HG02870 (cell line): Measurements from ENCODE around the gene BTNL8.
"Not testable (repeated sequence)": the region's sequence is repeated elsewhere in the genome, so short reads cannot be mapped to it uniquely, and the experiment has no call there.

Experiments used
- ATAC-seq: cut with Tn5 transposase; IDR thresholded peaks from one replicate; pipeline ENCODE4 v1.9.1; 2021; ENCODE audit warnings: mild to moderate bottlenecking, moderate library complexity; ENCODE audit not compliant: unreplicated experiment

BTNL8 gene

DNA sequence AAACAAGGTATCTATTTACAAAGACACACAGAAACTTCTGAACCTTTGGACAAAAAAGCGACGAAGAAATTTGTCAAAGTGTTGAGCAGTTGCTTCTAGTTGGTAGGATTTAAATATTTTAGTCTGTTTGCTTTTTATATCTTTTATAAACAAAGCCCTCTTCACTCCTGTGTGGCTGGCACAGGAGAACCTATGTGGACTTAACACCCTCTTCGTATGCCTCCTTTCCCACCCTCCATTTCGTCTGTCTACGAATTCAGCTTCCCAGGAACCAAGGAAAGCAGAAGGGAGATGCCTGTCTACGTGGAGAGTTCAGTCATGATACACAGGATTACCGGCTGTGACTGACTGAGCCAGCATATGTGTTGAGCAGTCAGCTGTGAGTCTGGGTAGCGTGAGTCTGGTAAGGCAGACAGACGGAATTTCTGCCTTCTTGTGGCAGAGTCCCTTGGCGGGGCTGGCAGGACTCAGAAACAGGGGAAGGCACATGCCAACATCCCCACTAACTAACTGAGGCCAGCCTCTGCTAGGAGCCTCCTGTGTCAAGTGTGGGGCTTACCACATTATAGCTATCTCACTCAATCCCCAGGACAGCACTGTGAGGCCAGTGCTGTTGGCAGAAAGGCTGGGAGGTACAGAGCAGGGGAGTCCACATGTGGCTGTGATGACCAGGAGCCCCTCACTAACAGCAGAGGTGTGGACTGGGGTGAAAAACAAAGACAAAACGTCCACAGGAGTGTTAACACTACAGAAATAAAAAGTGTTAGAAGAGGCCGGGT lies 24.0 kb upstream of the BTNL8 start:
- no peak for ATAC-seq

- no peak for ATAC-seq
Measured at GRCh38 chr5:180875860-180876426, 23.0 kb upstream of the BTNL8 start.

DNA sequence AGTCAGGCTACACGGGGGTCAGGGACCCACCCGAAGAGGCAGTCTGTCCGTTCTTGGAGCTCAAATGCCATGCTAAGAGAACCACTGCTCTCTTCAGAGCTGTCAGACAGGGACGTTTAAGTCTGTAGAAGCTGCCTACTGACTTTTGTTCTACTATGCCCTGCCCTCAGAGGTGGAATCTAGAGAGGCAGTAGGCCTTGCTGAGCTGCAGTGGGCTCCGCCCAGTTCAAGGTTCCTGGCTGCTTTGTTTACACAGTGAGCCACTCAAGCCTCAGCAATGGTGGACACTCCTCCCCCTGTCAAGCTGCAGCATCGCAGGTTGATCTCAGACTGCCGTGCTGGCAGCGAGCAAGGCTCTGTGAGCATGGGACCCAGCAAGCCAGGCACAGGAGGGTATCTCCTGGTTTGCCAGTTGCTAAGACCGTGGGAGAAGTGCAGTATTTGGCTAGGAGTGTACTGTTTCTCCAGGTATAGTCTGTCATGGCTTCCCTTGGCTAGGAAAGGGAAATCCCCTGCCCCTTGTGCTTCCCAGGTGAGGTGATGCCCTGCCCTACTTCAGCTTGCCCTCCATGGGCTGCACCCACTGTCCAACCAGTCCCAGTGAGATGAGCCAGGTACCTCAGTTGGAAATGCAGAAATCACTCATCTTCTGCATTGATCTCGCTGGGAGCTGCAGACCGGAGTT lies 13.0 kb upstream of the BTNL8 start:
- ATAC-seq, result not testable (repeated sequence)

GRCh38 chr5:180889381-180889780 lies 9.6 kb upstream of the BTNL8 start:
- no peak for ATAC-seq

DNA sequence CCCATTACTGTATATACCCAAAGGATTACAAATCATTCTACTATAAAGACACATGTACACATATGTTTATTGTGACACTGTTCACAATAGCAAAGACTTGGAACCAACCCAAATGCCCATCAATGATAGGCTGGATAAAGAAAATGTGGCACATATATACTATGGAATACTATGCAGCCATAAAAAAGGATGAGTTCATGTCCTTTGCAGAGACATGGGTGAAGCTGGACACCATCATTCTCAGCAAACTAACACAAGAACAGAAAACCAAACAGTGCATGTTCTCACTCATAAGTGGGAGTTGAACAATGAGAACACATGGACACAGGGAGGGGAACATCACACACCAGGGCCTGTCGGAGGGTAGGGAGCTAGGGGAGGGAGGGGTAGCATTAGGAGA lies 3.6 kb upstream of the BTNL8 start:
- ATAC-seq, result not testable (repeated sequence)

GRCh38 chr5:180900178-180900577 lies 1.2 kb downstream of the BTNL8 start:
- no peak for ATAC-seq

DNA sequence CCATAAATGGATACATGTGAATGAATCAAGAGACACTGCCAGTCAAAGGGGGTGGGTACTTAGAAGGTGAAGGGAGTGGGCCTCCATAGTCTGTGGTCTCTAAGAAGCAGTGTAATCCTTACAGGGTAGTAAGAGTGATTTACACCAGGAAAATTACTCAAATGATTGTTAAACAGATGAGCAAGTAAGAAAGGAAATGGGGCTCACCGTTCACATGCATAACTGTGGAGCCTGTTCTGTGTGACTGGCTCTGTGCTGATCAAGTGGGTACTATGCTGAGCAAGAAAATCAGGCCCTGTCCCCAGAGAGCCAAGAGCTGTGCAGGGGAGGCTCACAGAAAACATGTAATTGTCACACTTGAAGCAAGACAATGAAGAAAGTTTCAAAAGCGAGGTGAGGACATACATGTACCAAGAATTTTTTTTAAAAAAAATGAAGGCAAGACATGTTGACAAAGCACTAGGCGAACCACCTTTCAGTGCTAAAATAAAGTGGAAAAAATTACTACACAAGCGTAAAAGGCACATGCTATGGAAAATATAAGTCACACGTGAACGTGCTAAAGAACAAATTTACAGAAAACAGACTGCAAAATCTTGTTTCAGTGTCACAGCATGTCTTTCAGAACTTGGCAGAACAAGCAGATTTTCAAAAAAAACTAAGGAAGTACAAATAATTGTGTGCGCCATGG lies 2.5 kb downstream of the BTNL8 start:
- no peak for ATAC-seq

DNA sequence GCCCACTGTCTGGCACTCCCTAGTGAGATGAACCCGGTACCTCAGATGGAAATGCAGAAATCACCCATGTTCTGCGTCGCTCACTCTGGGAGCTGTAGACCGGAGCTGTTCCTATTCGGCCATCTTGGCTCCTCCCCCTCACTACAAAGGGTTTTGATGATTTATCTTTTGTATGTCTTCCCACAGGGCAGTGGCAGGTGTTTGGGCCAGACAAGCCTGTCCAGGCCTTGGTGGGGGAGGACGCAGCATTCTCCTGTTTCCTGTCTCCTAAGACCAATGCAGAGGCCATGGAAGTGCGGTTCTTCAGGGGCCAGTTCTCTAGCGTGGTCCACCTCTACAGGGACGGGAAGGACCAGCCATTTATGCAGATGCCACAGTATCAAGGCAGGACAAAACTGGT lies 9.4 kb downstream of the BTNL8 start:
- no peak for ATAC-seq

DNA sequence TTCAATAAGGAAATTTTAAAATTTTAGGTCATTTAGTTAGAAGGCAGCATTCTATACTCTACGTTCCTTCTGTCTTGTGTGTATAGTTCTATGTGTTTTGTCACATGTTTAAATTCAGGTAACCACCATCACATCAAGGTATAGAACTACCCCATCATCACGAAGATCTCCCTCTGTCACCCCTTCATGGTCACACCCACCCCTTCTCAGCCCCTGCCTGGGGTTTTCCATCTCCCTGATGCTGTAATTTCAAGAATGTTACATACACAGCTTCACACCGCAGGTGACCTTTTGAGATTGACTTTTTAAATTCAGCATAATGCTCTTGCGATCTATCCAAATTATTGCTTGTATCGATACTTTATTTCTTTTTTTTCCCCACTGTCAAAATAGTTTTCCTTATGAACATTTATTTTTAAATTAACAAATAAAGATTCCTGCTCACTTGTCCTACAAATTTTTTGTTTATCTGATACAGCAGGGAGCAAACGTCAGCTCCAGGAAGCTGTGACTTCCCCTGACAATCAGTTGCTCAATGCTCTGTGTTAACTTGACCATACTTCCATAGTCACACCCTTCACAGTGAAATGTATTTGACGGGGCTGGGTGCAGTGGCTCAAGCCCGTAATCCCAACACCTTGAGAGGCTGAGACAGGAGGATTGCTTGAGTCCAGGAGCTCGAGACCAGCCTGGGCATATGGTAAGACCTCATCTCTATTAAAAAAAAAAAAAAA lies 10.2 kb downstream of the BTNL8 start:
- no peak for ATAC-seq

DNA sequence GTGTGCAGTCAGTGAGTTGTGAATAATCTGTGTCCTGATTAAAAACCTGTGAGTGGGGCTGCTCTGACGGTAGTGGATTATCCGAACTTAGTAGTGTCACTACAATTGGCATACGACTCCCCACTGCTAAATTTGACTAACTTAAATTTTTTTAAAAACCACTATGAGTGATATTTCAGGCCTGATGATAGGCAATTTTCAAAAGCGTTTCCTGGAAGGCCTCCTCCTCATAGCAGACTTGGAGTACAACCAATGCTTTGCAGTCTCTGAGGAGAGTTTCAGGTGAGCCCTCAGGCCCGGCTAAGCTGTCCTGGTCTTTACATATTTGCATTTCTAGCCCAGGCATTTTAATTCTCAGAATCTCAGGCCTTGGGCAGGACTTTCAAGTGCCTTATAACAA lies 10.8 kb downstream of the BTNL8 start:
- no peak for ATAC-seq

DNA sequence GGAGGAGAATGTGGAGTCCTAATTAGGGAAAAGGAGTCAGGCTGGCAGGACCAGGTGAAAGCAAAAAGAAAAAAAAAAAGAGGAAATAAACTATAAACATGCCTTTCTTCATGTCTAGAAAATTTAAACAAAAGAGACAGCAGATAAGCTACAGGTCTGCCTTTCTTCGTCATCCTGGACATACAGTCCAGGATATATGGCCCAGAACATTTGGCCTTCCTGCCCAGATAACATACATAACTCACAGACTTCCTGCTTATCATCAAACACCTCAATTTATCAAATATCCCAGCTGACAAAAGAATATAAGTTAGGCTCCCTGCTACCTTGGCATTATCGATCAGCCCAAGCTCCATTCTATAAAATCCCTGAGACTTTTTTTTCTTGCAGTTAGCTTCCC lies 11.2 kb downstream of the BTNL8 start:
- ATAC-seq, result no peak

DNA sequence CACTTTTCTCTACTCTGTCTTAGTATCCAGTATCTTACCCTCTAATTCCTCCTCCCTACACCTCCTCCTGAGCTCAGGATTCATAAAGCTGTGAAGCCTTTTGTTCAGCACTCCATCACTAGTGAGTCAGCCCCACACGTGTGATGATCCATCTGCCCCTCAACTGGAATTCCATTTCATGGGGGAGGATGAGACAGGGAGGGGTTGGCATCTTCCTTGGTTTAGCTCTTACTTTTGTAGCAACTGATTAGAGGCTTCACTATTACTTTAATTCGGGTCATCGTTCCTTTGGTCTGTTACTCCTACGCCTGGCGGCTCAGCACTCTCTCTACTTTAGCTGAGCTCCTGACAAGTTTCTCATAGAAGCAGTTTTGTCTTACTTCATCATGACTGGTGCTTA lies 11.8 kb downstream of the BTNL8 start:
- ATAC-seq, result no peak

GRCh38 chr5:180914646-180915045 lies 15.7 kb downstream of the BTNL8 start:
- ATAC-seq, result no peak

GRCh38 chr5:180915924-180916323 lies 17.0 kb downstream of the BTNL8 start:
- ATAC-seq, result no peak

GRCh38 chr5:180918380-180918779 lies 19.4 kb downstream of the BTNL8 start:
- no peak for ATAC-seq

GRCh38 chr5:180920710-180921109 lies 21.8 kb downstream of the BTNL8 start:
- no peak for ATAC-seq

GRCh38 chr5:180922932-180923331 lies 24.0 kb downstream of the BTNL8 start:
- no peak for ATAC-seq

DNA sequence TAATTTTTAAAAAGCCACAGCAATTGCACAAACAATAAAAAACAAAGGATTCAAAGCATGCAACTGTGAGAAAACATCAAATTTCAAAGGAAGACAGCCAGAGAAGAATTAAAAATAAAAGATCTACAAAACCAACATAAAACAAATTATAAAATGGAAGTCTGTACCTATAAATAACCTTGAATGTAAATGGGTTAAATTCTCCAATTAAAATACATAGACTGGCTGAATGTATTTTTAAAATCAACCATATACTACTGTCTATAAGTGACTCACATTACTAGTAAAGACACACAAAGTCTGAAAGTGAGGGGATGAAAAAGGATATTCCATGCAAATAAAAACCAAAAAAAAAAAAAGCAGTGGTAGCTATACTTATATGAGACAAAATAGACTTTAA lies 33.7 kb downstream of the BTNL8 start:
- no peak for ATAC-seq

GRCh38 chr5:180935203-180935602 lies 36.2 kb downstream of the BTNL8 start:
- ATAC-seq, result no peak

GRCh38 chr5:180938294-180938693 lies 39.3 kb downstream of the BTNL8 start:
- no peak for ATAC-seq
